ENCODE results near the gene KCNJ12.

KCNJ12 gene

DNA sequence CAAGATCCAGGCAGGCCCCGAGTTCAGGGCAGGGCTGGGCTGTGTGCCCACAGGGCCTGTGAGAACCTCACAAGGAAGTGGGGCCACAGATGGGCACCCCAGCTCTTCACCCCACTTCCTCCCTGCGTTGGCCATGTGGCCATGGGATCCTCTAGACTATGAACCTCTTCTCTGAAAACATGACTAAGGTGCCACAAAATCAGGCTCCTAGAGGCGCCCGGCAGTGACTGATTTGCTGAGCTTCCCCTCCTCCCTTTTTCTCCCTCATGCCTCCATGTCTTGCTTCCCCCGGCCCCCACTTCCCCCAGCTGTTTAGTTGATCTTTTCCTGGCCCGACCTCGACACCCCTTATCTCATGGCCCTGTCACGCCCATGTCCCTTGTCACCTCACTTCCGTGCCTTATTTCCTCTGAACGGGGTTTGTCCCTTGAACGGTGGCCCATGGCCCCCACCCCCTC, 87.1 kb downstream of the KCNJ12 start:
- H3K27ac ChIP-seq (ENCODE audit: low read depth, low read length): no peak overlapping the region

DNA sequence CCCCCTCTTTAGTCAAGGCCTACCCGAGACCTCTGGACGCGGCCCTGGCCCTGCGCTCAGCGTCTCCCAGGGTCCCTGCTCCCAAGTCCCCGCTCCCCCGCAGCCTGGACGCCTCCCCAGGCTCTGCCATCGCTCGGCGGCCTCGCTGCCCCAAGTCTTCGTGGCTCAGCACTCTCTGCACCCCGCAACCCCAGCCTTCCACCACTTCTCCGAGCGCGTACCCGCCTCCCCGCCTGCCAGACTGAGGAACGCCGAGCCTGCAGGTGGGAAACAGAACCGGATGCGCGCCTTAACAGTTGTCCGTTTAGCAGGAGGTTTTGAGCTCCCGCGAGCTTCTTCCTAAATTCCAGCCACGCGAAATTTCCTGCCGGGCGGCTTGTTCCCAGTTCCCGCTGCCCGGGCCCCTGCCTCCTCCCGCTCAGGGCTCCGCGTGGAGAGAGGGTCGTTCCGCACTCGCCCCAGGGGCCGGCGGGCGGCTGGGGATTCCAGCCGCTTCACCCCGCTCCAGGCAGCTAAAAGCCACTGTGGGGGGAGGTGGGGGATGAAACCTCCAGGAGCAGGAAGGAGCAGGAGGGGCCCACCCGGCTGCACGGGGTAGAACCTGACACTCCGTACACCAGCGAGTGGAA, 87.7 kb downstream of the KCNJ12 start:
- H3K9ac ChIP-seq (ENCODE audit: low read length): no peak overlapping the region
- peak overlapping the region; percentile 29 for H3K4me3 ChIP-seq (ENCODE audit: low read length)
- no peak overlapping the region for H3K27ac ChIP-seq (ENCODE audit: low read depth, low read length)
- no peaks in the 10 kb centered on the region for H3K36me3 ChIP-seq (ENCODE audit: control insufficient read depth, insufficient read depth, low read length)
- peaks cover 3% of the 10 kb centered on the region for H3K27me3 ChIP-seq (ENCODE audit: control insufficient read depth, insufficient read depth, low read length)
- H3K4me1 ChIP-seq (ENCODE audit: control insufficient read depth, insufficient read depth, low read length): no peaks in the 10 kb centered on the region

More for the DNA sequence above, 87.1 kb downstream of the KCNJ12 start:
- no peaks in the 10 kb centered on the region for H3K36me3 ChIP-seq (ENCODE audit: control insufficient read depth, insufficient read depth, low read length)
- peak overlapping the region; percentile 29 for H3K4me3 ChIP-seq (ENCODE audit: low read length)
- peaks cover 3% of the 10 kb centered on the region for H3K27me3 ChIP-seq (ENCODE audit: control insufficient read depth, insufficient read depth, low read length)
- H3K4me1 ChIP-seq (ENCODE audit: control insufficient read depth, insufficient read depth, low read length): no peaks in the 10 kb centered on the region
- H3K9ac ChIP-seq (ENCODE audit: low read length): no peak overlapping the region

DNA sequence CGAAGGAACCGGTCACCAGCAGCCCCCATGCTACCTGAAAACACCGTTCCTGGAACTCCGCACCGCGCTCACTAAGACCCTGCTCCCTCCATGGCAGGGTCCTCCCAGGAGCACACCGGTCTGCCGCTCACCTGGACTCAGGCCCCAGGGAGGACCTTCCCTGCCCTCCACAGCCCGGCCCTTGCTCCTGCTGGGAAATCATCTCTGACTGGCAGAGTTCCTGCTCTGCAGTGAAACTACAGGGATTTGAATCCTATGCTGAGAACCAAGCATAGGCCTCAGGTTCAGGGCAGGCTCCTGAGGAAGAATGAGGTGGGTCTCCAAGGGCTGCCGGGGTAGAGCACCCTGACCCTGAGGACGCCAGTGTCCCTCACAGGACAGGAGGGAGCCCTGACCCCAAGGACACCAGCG, 88.5 kb downstream of the KCNJ12 start:
- no peak overlapping the region for H3K4me3 ChIP-seq (ENCODE audit: low read length)
- no peaks in the 10 kb centered on the region for H3K4me1 ChIP-seq (ENCODE audit: control insufficient read depth, insufficient read depth, low read length)
- H3K36me3 ChIP-seq (ENCODE audit: control insufficient read depth, insufficient read depth, low read length): no peaks in the 10 kb centered on the region
- no peak overlapping the region for H3K27ac ChIP-seq (ENCODE audit: low read depth, low read length)
- peaks cover 3% of the 10 kb centered on the region for H3K27me3 ChIP-seq (ENCODE audit: control insufficient read depth, insufficient read depth, low read length)
- no peak overlapping the region for H3K9ac ChIP-seq (ENCODE audit: low read length)

DNA sequence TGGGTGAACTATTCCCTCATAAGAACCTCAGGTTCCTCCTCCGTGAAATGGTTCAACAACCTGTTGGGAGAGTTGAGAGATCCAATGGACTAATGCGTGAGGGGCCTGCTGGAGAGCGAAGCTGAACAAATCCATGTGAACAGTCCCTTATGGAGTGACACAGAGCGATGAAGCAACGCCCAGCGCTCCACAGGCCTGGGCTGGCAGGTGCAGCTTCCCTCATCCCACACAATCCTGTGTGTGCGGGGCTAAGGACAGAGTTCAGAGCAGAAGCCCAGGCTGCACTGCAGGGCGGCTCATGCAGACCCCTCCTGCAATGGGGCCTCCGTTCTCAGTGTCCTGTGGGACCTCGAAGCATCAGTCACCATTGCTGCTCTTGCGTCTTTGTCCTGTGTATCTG, 90.4 kb downstream of the KCNJ12 start:
- H3K36me3 ChIP-seq (ENCODE audit: control insufficient read depth, insufficient read depth, low read length): no peaks in the 10 kb centered on the region
- no peak overlapping the region for H3K4me3 ChIP-seq (ENCODE audit: low read length)
- no peaks in the 10 kb centered on the region for H3K4me1 ChIP-seq (ENCODE audit: control insufficient read depth, insufficient read depth, low read length)
- no peak overlapping the region for H3K27ac ChIP-seq (ENCODE audit: low read depth, low read length)
- peaks cover 3% of the 10 kb centered on the region for H3K27me3 ChIP-seq (ENCODE audit: control insufficient read depth, insufficient read depth, low read length)
- H3K9ac ChIP-seq (ENCODE audit: low read length): no peak overlapping the region

DNA sequence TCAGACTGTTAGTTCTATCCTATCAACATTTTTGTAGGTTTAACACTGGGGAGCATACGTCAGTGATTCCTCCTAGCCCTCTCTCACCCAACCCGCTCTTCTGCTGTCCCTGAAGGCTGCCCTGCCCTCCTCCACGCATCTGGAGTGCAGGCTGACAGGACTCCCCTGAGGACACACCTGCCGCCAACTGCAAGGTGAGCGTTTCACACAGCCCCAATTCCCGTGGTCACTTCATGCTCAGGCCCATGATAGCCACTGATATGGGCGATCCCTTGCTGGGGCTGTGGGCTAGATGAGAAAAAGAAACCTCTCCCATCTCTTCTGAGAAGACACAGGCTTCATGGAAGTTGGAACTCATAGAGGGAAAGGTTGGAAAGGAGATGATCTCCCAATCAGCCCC, 91.0 kb downstream of the KCNJ12 start:
- Histone ChIP-seq H3K27me3 (ENCODE audit: control insufficient read depth, insufficient read depth, low read length) (peaks cover 3% of the 10 kb centered on the region), H3K4me3 (ENCODE audit: low read length) (no peak overlapping the region), H3K27ac (ENCODE audit: low read depth, low read length) (no peak overlapping the region), H3K9ac (ENCODE audit: low read length) (no peak overlapping the region), H3K36me3 (ENCODE audit: control insufficient read depth, insufficient read depth, low read length) (no peaks in the 10 kb centered on the region), H3K4me1 (ENCODE audit: control insufficient read depth, insufficient read depth, low read length) (no peaks in the 10 kb centered on the region)

DNA sequence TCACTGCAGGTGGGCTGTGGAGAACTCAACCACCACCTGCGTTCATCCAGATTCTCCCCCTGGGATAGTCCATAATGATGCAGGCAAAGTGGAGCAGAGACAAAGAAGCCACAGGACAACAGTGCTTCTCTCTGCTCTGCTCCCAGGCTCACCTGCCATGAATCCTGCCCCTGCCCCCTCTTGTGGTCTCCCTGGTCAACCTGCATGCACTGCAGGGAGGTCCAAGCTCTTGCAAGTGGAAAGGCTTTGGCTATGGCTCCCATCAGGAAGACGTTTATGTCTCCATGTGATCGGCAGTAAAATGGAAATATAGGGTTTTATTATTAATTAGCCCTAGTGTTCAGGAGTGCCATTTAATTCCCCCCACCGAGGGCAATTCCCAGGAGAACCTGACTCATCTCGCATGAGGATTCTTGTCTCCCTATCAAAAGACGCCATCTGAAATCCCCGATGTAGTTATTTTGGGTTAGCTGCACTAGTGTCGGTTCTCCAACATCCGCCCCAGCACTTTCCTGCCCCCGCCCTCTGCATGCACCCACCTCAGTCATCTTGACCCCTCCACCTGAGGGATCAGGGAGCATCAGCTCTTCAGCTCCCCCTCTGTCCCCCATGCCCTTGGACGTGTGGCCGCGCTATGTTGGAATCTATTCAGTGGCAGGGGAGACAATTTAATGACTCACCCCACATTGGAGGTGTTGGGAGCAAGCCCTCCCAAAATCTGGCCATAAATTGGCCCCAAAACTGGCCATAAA, 91.8 kb downstream of the KCNJ12 start:
- Histone ChIP-seq H3K27me3 (ENCODE audit: control insufficient read depth, insufficient read depth, low read length) (peaks cover 3% of the 10 kb centered on the region), H3K4me1 (ENCODE audit: control insufficient read depth, insufficient read depth, low read length) (no peaks in the 10 kb centered on the region), H3K9ac (ENCODE audit: low read length) (no peak overlapping the region), H3K27ac (ENCODE audit: low read depth, low read length) (no peak overlapping the region), H3K36me3 (ENCODE audit: control insufficient read depth, insufficient read depth, low read length) (no peaks in the 10 kb centered on the region), H3K4me3 (ENCODE audit: low read length) (no peak overlapping the region)
